GM12878 (cell line): Measurements from ENCODE around the gene ERAS. TPM values are rescaled to one million over a fixed set of nuclear protein-coding genes. Genes with fewer than 3 reads are reported as not detected.

ENCODE experiments used
- EGR1 ChIP-seq, 2 experiments: IDR thresholded peaks; 1 replicate in 1 of 2; 2 replicates in 1 of 2; pipeline ENCODE4 v1.6.1; 2011 to 2012; ENCODE audit warnings: low read depth in 2 of 2, low read length in 2 of 2, borderline replicate concordance in 1 of 2, mild to moderate bottlenecking in 1 of 2, moderate library complexity in 1 of 2
- HCFC1 ChIP-seq: fragments of 150-350 bp; IDR thresholded peaks from 2 replicates; pipeline ENCODE4 v1.6.1; 2014; ENCODE audit warnings: low read length
- IKZF2 ChIP-seq, 2 experiments: fragments of 450-650 bp; IDR thresholded peaks; 2 replicates each; pipeline ENCODE4 v1.6.1; 2017; ENCODE audit warnings: mild to moderate bottlenecking in 2 of 2, moderate library complexity in 2 of 2
- JUND ChIP-seq: IDR thresholded peaks from 2 replicates; pipeline ENCODE4 v1.6.1; 2012; ENCODE audit warnings: low read depth, mild to moderate bottlenecking, low read length, improper control_type of control experiment, moderate library complexity
- MEF2B ChIP-seq: fragments of 450-650 bp; IDR thresholded peaks from 2 replicates; pipeline ENCODE4 v1.6.1; 2018; ENCODE audit warnings: mild to moderate bottlenecking, moderate library complexity; ENCODE audit not compliant: partially characterized antibody, poor library complexity, severe bottlenecking
- MXI1 ChIP-seq: fragments of 150-350 bp; IDR thresholded peaks from 2 replicates; pipeline ENCODE4 v1.6.1; 2011; ENCODE audit warnings: low read depth, mild to moderate bottlenecking, inconsistent platforms, low read length, improper control_type of control experiment
- MYC ChIP-seq: IDR thresholded peaks from 2 replicates; pipeline ENCODE4 v1.6.1; 2011; ENCODE audit warnings: mild to moderate bottlenecking, low read length, moderate library complexity, inconsistent platforms; ENCODE audit not compliant: insufficient read depth, insufficient replicate concordance, insufficient read length, severe bottlenecking
- NBN ChIP-seq: fragments of 450-650 bp; IDR thresholded peaks from 2 replicates; pipeline ENCODE4 v1.6.1; 2016
- POLR2A ChIP-seq: IDR thresholded peaks from 2 replicates; pipeline ENCODE4 v1.6.1; 2011; ENCODE audit warnings: low read depth, mild to moderate bottlenecking, low read length
- SP1 ChIP-seq: IDR thresholded peaks from one replicate; pipeline ENCODE4 v1.6.1; 2011; ENCODE audit warnings: low read depth, low read length
- SRF ChIP-seq, 2 experiments: IDR thresholded peaks; 2 replicates each; pipeline ENCODE4 v1.6.1; 2011; ENCODE audit warnings: low read depth in 2 of 2, low read length in 2 of 2, mild to moderate bottlenecking in 1 of 2, moderate library complexity in 1 of 2
- STAT1 ChIP-seq: fragments of 450-650 bp; conservative IDR thresholded peaks from 2 replicates; pipeline ENCODE4 v1.6.1; 2014; ENCODE audit warnings: antibody characterized with exemption, mild to moderate bottlenecking
- polyA plus RNA-seq, 11 experiments: library from polyadenylated mRNA; depleted of rRNA in 4 of 11; unstranded in 6 of 11; stranded (reverse) in 5 of 11; fragments of >200 nt; fragmentation: Nextera tagmentation in 4 of 11; fragmentation: Illumina TruSeq in 1 of 11; extraction: Ambion mirVana in 4 of 11; extraction: Trizol in 1 of 11; gene quantifications; 1 replicate in 1 of 11; 2 replicates in 10 of 11; pipeline versions ENCODE4 v1.2.1 to v1.2.3, GENCODE V29; 2011 to 2016; ENCODE audit warnings: inconsistent platforms in 2 of 11, missing spikeins in 2 of 11, low read depth in 1 of 11
- total RNA-seq, 4 experiments: library from RNA; depleted of rRNA in 3 of 4; stranded (reverse); fragments of >200 nt in 3 of 4; fragmentation: Illumina TruSeq in 1 of 4; extraction: Trizol in 1 of 4; gene quantifications; 2 replicates each; pipeline versions ENCODE4 v1.2.1 to v1.2.3, GENCODE V29; 2013 to 2021
- TF ChIP-seq, protein P1 (sequence below): fragments of 450-650 bp; IDR thresholded peaks from 2 replicates; pipeline ENCODE4 v1.6.1; 2016; ENCODE audit warnings: mild to moderate bottlenecking, moderate library complexity, borderline replicate concordance
- TF ChIP-seq, protein P2 (sequence below): IDR thresholded peaks from 2 replicates; pipeline ENCODE4 v1.6.1; 2011; ENCODE audit warnings: low read depth, mild to moderate bottlenecking, low read length, moderate library complexity, borderline replicate concordance; ENCODE audit errors: extremely low read depth
- TF ChIP-seq, protein P3 (sequence below): IDR thresholded peaks from 2 replicates; pipeline ENCODE4 v1.6.1; 2012; ENCODE audit warnings: low read length, inconsistent platforms
- TF ChIP-seq, protein P4 (sequence below): fragments of 450-650 bp; IDR thresholded peaks from 2 replicates; pipeline ENCODE4 v1.6.1; 2017; ENCODE audit warnings: mild to moderate bottlenecking, moderate library complexity
- TF ChIP-seq, protein P5 (sequence below): IDR thresholded peaks from 2 replicates; pipeline ENCODE4 v1.6.1; 2011; ENCODE audit warnings: borderline replicate concordance, low read depth, mild to moderate bottlenecking, moderate library complexity, low read length; ENCODE audit not compliant: insufficient read depth, poor library complexity, severe bottlenecking

ERAS gene
- total and polyA plus RNA-seq, 10 of the 15 experiments (the other 5 are each of a cell fraction or from before 2014, with no cell fraction given): not detected

DNA sequence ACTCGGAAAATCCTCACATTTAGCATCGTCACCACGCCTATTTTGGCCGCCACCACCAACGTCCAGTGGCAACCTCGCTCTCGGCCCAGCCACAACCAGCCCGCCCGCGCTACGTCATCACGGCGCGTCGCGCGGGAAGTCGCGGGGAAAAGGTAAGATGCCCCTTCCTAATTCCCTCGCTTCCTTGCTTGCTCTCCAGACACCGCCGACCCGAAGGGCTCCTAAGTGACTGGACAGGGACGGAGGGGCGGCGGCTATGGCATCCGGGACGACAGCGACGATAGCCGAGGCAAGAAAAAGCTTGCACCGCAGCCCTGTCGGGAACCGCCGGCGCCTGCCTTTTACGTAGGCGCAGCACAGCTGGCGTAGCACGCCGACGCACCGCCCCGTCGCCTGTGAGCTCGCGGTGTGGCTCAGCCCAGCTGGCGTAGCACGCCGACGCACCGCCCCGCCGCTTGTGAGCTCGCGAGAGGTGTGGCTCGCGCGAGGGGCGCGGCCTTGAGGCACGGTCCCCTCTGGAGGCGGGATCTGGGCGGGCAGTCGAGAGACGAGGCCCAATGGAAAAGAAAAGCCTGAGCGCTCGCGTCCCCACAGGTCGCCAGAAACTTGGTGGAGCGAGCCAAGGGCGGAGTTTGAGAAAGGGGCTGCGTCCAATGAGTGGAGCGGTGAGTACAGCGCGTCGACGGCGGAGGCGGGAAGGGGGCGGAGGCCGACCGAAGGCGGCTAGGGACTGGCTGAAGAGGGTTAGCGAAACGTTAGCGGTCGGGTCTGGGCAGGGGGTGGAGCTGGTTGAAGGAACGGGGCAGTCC lies 24.8 kb upstream of the ERAS start, which contains the start of gene HDAC6 (continued):
- TF ChIP-seq, protein P1, sequence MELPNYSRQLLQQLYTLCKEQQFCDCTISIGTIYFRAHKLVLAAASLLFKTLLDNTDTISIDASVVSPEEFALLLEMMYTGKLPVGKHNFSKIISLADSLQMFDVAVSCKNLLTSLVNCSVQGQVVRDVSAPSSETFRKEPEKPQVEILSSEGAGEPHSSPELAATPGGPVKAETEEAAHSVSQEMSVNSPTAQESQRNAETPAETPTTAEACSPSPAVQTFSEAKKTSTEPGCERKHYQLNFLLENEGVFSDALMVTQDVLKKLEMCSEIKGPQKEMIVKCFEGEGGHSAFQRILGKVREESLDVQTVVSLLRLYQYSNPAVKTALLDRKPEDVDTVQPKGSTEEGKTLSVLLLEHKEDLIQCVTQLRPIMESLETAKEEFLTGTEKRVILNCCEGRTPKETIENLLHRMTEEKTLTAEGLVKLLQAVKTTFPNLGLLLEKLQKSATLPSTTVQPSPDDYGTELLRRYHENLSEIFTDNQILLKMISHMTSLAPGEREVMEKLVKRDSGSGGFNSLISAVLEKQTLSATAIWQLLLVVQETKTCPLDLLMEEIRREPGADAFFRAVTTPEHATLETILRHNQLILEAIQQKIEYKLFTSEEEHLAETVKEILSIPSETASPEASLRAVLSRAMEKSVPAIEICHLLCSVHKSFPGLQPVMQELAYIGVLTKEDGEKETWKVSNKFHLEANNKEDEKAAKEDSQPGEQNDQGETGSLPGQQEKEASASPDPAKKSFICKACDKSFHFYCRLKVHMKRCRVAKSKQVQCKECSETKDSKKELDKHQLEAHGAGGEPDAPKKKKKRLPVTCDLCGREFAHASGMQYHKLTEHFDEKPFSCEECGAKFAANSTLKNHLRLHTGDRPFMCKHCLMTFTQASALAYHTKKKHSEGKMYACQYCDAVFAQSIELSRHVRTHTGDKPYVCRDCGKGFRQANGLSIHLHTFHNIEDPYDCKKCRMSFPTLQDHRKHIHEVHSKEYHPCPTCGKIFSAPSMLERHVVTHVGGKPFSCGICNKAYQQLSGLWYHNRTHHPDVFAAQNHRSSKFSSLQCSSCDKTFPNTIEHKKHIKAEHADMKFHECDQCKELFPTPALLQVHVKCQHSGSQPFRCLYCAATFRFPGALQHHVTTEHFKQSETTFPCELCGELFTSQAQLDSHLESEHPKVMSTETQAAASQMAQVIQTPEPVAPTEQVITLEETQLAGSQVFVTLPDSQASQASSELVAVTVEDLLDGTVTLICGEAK: peak; percentile 24; the same call in 1 of the 2 replicates
- TF ChIP-seq STAT1: peak; percentile 79; the same call in 1 of the 2 replicates
- TF ChIP-seq EGR1 (IDR thresholded peaks at IDR 0.05; ENCODE audit: borderline replicate concordance in 1 of 2, low read depth in 2 of 2, low read length in 2 of 2): peak in 1 of 2 experiments; percentile 52; a peak in 1 of 3 replicates
- TF ChIP-seq POLR2A: peak; percentile 75
- no peak for TF ChIP-seq MEF2B
- peak; percentile 79 for TF ChIP-seq SP1
- peak; percentile 63 to 72 for TF ChIP-seq SRF (IDR thresholded peaks at IDR 0.05; ENCODE audit: low read depth in 2 of 2, low read length in 2 of 2)
- 0 out of 2 replicates have a peak, but pooled peaks have one; percentile 49 for TF ChIP-seq MXI1
- TF ChIP-seq MYC: no peak
- 0 out of 4 replicates have a peak, but pooled peaks of 1 of the 2 experiments have one; percentile 33 for TF ChIP-seq IKZF2 (IDR thresholded peaks at IDR 0.05)
- TF ChIP-seq NBN: peak; percentile 96
- TF ChIP-seq, protein P2, sequence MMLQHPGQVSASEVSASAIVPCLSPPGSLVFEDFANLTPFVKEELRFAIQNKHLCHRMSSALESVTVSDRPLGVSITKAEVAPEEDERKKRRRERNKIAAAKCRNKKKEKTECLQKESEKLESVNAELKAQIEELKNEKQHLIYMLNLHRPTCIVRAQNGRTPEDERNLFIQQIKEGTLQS: peak; percentile 41; the same call in 1 of the 2 replicates
- peak; percentile 52 for TF ChIP-seq HCFC1
- TF ChIP-seq, protein P3, sequence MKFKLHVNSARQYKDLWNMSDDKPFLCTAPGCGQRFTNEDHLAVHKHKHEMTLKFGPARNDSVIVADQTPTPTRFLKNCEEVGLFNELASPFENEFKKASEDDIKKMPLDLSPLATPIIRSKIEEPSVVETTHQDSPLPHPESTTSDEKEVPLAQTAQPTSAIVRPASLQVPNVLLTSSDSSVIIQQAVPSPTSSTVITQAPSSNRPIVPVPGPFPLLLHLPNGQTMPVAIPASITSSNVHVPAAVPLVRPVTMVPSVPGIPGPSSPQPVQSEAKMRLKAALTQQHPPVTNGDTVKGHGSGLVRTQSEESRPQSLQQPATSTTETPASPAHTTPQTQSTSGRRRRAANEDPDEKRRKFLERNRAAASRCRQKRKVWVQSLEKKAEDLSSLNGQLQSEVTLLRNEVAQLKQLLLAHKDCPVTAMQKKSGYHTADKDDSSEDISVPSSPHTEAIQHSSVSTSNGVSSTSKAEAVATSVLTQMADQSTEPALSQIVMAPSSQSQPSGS: no peak
- TF ChIP-seq, protein P4, sequence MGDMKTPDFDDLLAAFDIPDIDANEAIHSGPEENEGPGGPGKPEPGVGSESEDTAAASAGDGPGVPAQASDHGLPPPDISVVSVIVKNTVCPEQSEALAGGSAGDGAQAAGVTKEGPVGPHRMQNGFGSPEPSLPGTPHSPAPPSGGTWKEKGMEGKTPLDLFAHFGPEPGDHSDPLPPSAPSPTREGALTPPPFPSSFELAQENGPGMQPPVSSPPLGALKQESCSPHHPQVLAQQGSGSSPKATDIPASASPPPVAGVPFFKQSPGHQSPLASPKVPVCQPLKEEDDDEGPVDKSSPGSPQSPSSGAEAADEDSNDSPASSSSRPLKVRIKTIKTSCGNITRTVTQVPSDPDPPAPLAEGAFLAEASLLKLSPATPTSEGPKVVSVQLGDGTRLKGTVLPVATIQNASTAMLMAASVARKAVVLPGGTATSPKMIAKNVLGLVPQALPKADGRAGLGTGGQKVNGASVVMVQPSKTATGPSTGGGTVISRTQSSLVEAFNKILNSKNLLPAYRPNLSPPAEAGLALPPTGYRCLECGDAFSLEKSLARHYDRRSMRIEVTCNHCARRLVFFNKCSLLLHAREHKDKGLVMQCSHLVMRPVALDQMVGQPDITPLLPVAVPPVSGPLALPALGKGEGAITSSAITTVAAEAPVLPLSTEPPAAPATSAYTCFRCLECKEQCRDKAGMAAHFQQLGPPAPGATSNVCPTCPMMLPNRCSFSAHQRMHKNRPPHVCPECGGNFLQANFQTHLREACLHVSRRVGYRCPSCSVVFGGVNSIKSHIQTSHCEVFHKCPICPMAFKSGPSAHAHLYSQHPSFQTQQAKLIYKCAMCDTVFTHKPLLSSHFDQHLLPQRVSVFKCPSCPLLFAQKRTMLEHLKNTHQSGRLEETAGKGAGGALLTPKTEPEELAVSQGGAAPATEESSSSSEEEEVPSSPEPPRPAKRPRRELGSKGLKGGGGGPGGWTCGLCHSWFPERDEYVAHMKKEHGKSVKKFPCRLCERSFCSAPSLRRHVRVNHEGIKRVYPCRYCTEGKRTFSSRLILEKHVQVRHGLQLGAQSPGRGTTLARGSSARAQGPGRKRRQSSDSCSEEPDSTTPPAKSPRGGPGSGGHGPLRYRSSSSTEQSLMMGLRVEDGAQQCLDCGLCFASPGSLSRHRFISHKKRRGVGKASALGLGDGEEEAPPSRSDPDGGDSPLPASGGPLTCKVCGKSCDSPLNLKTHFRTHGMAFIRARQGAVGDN: peak; percentile 55; the same call in 1 of the 2 replicates
- TF ChIP-seq JUND: no peak
- TF ChIP-seq, protein P5, sequence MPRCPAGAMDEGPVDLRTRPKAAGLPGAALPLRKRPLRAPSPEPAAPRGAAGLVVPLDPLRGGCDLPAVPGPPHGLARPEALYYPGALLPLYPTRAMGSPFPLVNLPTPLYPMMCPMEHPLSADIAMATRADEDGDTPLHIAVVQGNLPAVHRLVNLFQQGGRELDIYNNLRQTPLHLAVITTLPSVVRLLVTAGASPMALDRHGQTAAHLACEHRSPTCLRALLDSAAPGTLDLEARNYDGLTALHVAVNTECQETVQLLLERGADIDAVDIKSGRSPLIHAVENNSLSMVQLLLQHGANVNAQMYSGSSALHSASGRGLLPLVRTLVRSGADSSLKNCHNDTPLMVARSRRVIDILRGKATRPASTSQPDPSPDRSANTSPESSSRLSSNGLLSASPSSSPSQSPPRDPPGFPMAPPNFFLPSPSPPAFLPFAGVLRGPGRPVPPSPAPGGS: no peak
